Trophoblast cell (in vitro differentiated cells and primary cell): ENCODE measurements around the gene CAPN8.

Source experiments
- DNase-seq, 2 donors: peaks; one replicate each; pipeline ENCODE4 v3.0.0-alpha.2; 2016
- H2AFZ ChIP-seq: 2 replicates; pipeline ENCODE4 v1.6.1; 2013; ENCODE audit warnings: low read length, moderate library complexity, mild to moderate bottlenecking; ENCODE audit not compliant: insufficient read depth, poor library complexity
- H2AK5ac ChIP-seq: 2 replicates; pipeline ENCODE4 v1.6.1; 2013; ENCODE audit warnings: mild to moderate bottlenecking, low read length
- H2BK120ac ChIP-seq: 2 replicates; pipeline ENCODE4 v1.6.1; 2013; ENCODE audit warnings: low read length, mild to moderate bottlenecking, moderate library complexity; ENCODE audit not compliant: insufficient read depth, poor library complexity
- H2BK12ac ChIP-seq: 2 replicates; pipeline ENCODE4 v1.6.1; 2013; ENCODE audit warnings: mild to moderate bottlenecking, low read length, moderate library complexity
- H2BK5ac ChIP-seq: 2 replicates; pipeline ENCODE4 v1.6.1; 2013; ENCODE audit warnings: low read length, low read depth, moderate library complexity, mild to moderate bottlenecking; ENCODE audit not compliant: poor library complexity
- H3K14ac ChIP-seq: 2 replicates; pipeline ENCODE4 v1.6.1; 2013; ENCODE audit warnings: mild to moderate bottlenecking, low read length
- H3K18ac ChIP-seq: 2 replicates; pipeline ENCODE4 v1.6.1; 2013; ENCODE audit warnings: mild to moderate bottlenecking, low read length
- H3K23ac ChIP-seq: 2 replicates; pipeline ENCODE4 v1.6.1; 2013; ENCODE audit warnings: low read length
- H3K27ac ChIP-seq: 2 replicates; pipeline ENCODE4 v1.5.1; 2013; ENCODE audit warnings: low read depth, mild to moderate bottlenecking, inconsistent platforms, low read length, moderate library complexity
- H3K27me3 ChIP-seq: 2 replicates; pipeline ENCODE4 v1.6.1; 2013; ENCODE audit warnings: inconsistent platforms, mild to moderate bottlenecking, low read length, moderate library complexity; ENCODE audit not compliant: insufficient read depth
- H3K36me3 ChIP-seq, 2 experiments: 1 replicate in 1 of 2; 2 replicates in 1 of 2; pipeline ENCODE4 v1.6.1; 2013; ENCODE audit warnings: low read length in 2 of 2, mild to moderate bottlenecking in 2 of 2, moderate library complexity in 1 of 2; ENCODE audit not compliant: insufficient read depth in 2 of 2, control insufficient read depth in 1 of 2
- H3K4ac ChIP-seq: 2 replicates; pipeline ENCODE4 v1.6.1; 2013; ENCODE audit warnings: low read depth, mild to moderate bottlenecking, low read length, moderate library complexity
- H3K4me1 ChIP-seq, 2 experiments: 1 replicate in 1 of 2; 2 replicates in 1 of 2; pipeline ENCODE4 v1.6.1; 2013; ENCODE audit warnings: low read length in 2 of 2, mild to moderate bottlenecking in 2 of 2, moderate library complexity in 1 of 2; ENCODE audit not compliant: insufficient read depth in 2 of 2, control insufficient read depth in 1 of 2
- H3K4me2 ChIP-seq: 2 replicates; pipeline ENCODE4 v1.6.1; 2013; ENCODE audit warnings: inconsistent platforms, mild to moderate bottlenecking, low read length, moderate library complexity
- H3K4me3 ChIP-seq: 2 replicates; pipeline ENCODE4 v1.5.1; 2013; ENCODE audit warnings: mild to moderate bottlenecking, low read depth, low read length, inconsistent platforms
- H3K79me1 ChIP-seq: one replicate; pipeline ENCODE4 v1.6.1; 2013; ENCODE audit warnings: low read length
- H3K79me2 ChIP-seq: 2 replicates; pipeline ENCODE4 v1.6.1; 2013; ENCODE audit warnings: low read length, mild to moderate bottlenecking; ENCODE audit not compliant: control insufficient read depth, insufficient read depth, poor library complexity
- H3K9ac ChIP-seq: 2 replicates; pipeline ENCODE4 v1.6.1; 2013; ENCODE audit warnings: mild to moderate bottlenecking, low read length
- H3K9me3 ChIP-seq: 2 replicates; pipeline ENCODE4 v1.6.1; 2013; ENCODE audit warnings: low read depth, mild to moderate bottlenecking, control low read depth, inconsistent platforms, low read length; ENCODE audit not compliant: insufficient read depth
- H4K12ac ChIP-seq: 2 replicates; pipeline ENCODE4 v1.6.1; 2013; ENCODE audit warnings: low read depth, mild to moderate bottlenecking, low read length, moderate library complexity
- H4K8ac ChIP-seq: 2 replicates; pipeline ENCODE4 v1.6.1; 2013; ENCODE audit warnings: low read depth, mild to moderate bottlenecking, low read length, moderate library complexity
- H4K91ac ChIP-seq: one replicate; pipeline ENCODE4 v1.6.1; 2013; ENCODE audit warnings: low read depth, mild to moderate bottlenecking, low read length, moderate library complexity
- WGBS: extraction: QIAGEN DNeasy Blood & Tissue Kit; methylation state at CpG from one replicate; pipeline ENCODE4 v1.1.7; 2013; ENCODE audit warnings: missing lambda C conversion rate; ENCODE audit not compliant: insufficient read length, insufficient coverage; ENCODE audit errors: extremely low coverage; 5-methylcytosine and 5-hydroxymethylcytosine counted together

Gene CAPN8

DNA sequence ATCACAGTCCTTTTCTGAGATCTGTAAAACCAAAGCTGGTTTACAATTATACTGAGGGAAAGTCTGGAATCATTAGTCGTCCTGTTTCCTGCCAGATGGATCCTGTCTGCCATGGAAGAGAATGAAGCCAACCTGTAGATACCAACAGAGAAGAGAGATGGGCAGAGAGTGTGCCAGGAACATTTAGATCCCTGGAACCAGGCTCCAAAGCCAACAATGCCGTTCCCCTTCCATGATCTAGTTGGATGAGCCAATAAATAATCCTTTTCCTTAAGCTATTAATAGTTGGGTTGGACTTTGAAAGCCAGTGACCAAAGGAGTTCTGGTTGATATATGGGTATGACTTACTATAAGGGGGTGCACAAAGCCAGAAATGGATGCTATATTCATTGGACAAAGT, 15.0 kb downstream of the CAPN8 start:
- no peaks in the 10 kb centered on the region for H3K36me3 ChIP-seq
- H3K79me2 ChIP-seq, result no peaks in the 10 kb centered on the region
- no peak overlapping the region for H3K4ac ChIP-seq
- peaks cover 3% of the 10 kb centered on the region for H3K9me3 ChIP-seq
- no peak overlapping the region for H3K4me2 ChIP-seq
- H3K79me1 ChIP-seq, result no peaks in the 10 kb centered on the region
- H2BK5ac ChIP-seq, result no peak overlapping the region
- H4K12ac ChIP-seq, result no peak overlapping the region
- H2AFZ ChIP-seq, result no peak overlapping the region
- no peak overlapping the region for H4K91ac ChIP-seq
- H3K4me1 ChIP-seq, result no peaks in the 10 kb centered on the region
- no peak overlapping the region for H3K9ac ChIP-seq
- no peak overlapping the region for H3K4me3 ChIP-seq
- H3K27ac ChIP-seq, result no peak overlapping the region
- H2BK12ac ChIP-seq, result no peak overlapping the region
- no peak overlapping the region for H4K8ac ChIP-seq
- H3K14ac ChIP-seq, result no peak overlapping the region
- no peaks in the 10 kb centered on the region for H3K27me3 ChIP-seq
- WGBS, result no CpG with 5 or more reads among the region's 2 CpGs
- no peak overlapping the region for H2BK120ac ChIP-seq
- DNase-seq, result no peak
- no peak overlapping the region for H3K18ac ChIP-seq
- H2AK5ac ChIP-seq, result no peak overlapping the region
- no peak overlapping the region for H3K23ac ChIP-seq

DNA sequence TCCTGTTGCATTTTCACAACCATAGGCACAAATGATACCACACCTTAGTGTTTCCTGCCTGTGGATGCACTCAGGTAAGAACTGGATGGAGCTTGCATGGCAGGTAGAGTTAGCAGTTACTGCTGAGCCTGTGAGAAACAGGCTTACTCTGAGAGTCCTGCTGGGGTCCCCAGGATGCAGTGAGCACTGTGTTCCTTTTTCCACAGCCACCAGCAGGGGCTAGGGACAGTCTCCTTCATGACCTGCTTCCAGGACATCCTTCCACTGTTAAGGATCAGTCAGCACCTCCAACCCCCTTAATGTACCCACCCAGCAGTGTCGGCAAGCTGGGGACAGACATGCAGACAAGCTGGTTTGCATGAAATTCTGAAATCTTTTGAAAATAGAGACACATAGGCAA, 16.3 kb downstream of the CAPN8 start:
- Histone ChIP-seq H3K9me3 (peaks cover 3% of the 10 kb centered on the region), H4K12ac (no peak overlapping the region), H3K4me3 (no peak overlapping the region), H3K79me2 (no peaks in the 10 kb centered on the region), H3K9ac (no peak overlapping the region), H3K18ac (no peak overlapping the region), H4K91ac (no peak overlapping the region), H3K36me3 (no peaks in the 10 kb centered on the region), H2BK12ac (no peak overlapping the region), H3K79me1 (no peaks in the 10 kb centered on the region), H3K27me3 (no peaks in the 10 kb centered on the region), H3K27ac (no peak overlapping the region), H3K4me1 (no peaks in the 10 kb centered on the region), H2BK5ac (no peak overlapping the region), H4K8ac (no peak overlapping the region), H2BK120ac (no peak overlapping the region), H3K23ac (no peak overlapping the region), H3K4ac (no peak overlapping the region), H3K14ac (no peak overlapping the region), H2AK5ac (no peak overlapping the region), H3K4me2 (no peak overlapping the region), H2AFZ (no peak overlapping the region)
- no CpG with 5 or more reads among the region's 1 CpG for WGBS
- DNase-seq, result no peak

DNA sequence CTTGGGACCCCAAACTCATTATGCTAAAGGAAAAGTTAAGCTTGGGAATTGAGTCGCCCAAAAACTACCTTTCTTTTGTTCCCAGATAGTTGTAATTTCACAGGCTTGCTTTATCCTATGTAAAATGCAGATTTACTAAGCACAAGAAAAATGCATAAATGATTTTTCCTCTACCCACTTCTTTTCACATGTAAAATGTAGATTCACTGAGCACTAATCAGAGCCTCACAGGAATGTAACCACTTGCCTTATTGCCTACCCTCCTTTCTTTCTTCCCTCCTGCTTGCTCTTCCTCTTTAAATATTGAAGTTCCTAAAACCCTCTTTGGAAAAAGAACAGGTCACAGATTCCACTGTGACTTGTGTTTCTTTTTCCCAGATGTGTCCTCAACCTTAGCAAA, 18.3 kb downstream of the CAPN8 start:
- Histone ChIP-seq H4K12ac (no peak overlapping the region), H2BK12ac (no peak overlapping the region), H4K8ac (no peak overlapping the region), H2BK5ac (no peak overlapping the region), H3K23ac (no peak overlapping the region), H3K4me1 (no peaks in the 10 kb centered on the region), H2AK5ac (no peak overlapping the region), H3K14ac (no peak overlapping the region), H4K91ac (no peak overlapping the region), H2AFZ (no peak overlapping the region), H3K36me3 (no peaks in the 10 kb centered on the region), H3K9ac (no peak overlapping the region), H3K4me2 (no peak overlapping the region), H3K18ac (no peak overlapping the region), H3K27ac (no peak overlapping the region), H3K79me1 (no peaks in the 10 kb centered on the region), H2BK120ac (no peak overlapping the region), H3K4me3 (no peak overlapping the region), H3K4ac (no peak overlapping the region), H3K27me3 (no peaks in the 10 kb centered on the region), H3K79me2 (no peaks in the 10 kb centered on the region), H3K9me3 (peaks cover 3% of the 10 kb centered on the region)
- no peak for DNase-seq
- no CpG with 5 or more reads among the region's 1 CpG for WGBS

DNA sequence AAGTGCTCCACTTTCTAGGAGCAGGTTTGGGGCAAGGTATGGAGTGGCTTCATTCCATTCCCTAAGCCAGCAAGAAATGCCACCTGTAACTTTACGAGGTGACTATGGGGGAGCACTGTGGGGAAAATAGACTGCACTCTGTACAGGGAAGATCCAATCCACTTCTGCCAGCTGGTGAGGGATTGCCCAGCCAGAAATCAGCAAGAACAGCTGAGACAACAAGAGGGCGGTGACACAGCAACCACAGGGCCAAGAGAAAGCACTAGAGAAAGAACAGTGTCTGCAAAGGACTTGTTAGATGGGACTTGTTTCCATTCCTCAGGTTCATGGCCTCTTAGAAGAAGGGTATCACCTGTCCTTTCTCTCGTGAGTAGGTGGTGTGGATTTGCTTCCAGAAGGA, 19.6 kb downstream of the CAPN8 start:
- no CpG with 5 or more reads among the region's 3 CpGs for WGBS
- Histone ChIP-seq H3K79me1 (no peaks in the 10 kb centered on the region), H4K8ac (no peak overlapping the region), H3K23ac (no peak overlapping the region), H2BK120ac (no peak overlapping the region), H2AK5ac (no peak overlapping the region), H2AFZ (no peak overlapping the region), H3K9me3 (peaks cover 3% of the 10 kb centered on the region), H2BK5ac (no peak overlapping the region), H3K36me3 (no peaks in the 10 kb centered on the region), H3K9ac (no peak overlapping the region), H3K27ac (no peak overlapping the region), H3K4ac (no peak overlapping the region), H3K18ac (no peak overlapping the region), H3K4me2 (no peak overlapping the region), H3K79me2 (no peaks in the 10 kb centered on the region), H2BK12ac (no peak overlapping the region), H3K27me3 (no peaks in the 10 kb centered on the region), H3K4me1 (no peaks in the 10 kb centered on the region), H4K12ac (no peak overlapping the region), H4K91ac (no peak overlapping the region), H3K4me3 (no peak overlapping the region), H3K14ac (no peak overlapping the region)
- DNase-seq, result no peak
